Measurements from ENCODE around the gene CSF3. TPM values are rescaled to one million over a fixed set of nuclear protein-coding genes. Genes with fewer than 3 reads are reported as not detected.

Gene CSF3
- total RNA-seq, result 1 to 10 TPM in 1 of 4 donors, not detected in 3; 4.0 TPM

GRCh38 chr17:40015005-40015997 lies at the start of gene CSF3:
TSS of gene CSF3 (plus strand) at chr17:40015440. CDS start at chr17:40015475, 35 bp downstream.
- H3K27me3 ChIP-seq, result no peaks in the 10 kb centered on the region
- intact Hi-C loops (cut with DNase I), result loop anchor here (10.0 kb wide), 2 partner anchors 70 to 150 kb away; no protein-coding TSS in a partner anchor
- no peak within 1 kb of the TSS for H3K4me3 ChIP-seq
- no peaks in the 10 kb centered on the region for H3K9me3 ChIP-seq
- peaks cover 15 to 69% (median 41%) of the 10 kb centered on the region in 3 donors for H3K4me1 ChIP-seq
- peak within 1 kb of the TSS in 3 of 4 donors; percentile 41 to 61 (median 47) for H3K27ac ChIP-seq
- no peak for DNase-seq
- whole genome bisulfite sequencing, 2 donors, result 21 to 36% methylated on average over 10 to 16 of the region's 20 CpGs
- peaks cover 0 to 25% (median 8%) of the 10 kb centered on the region in 3 donors for H3K36me3 ChIP-seq
- TF ChIP-seq POLR2A (IDR thresholded peaks at IDR 0.05) (no peak), CTCF (IDR thresholded peaks at IDR 0.05) (no peak)

- DNase-seq, result no peak
- peaks cover 0 to 44% (median 0%) of the 10 kb centered on the region in 4 donors for H3K27me3 ChIP-seq
- H3K36me3 ChIP-seq, result no peaks in the 10 kb centered on the region
- TF ChIP-seq POLR2A (IDR thresholded peaks at IDR 0.05), result no peak
- TF ChIP-seq CTCF (IDR thresholded peaks at IDR 0.05), result no peak
- intact Hi-C loops (cut with DNase I), result no loop called here
- no peaks in the 10 kb centered on the region for H3K4me1 ChIP-seq
- no peaks in the 10 kb centered on the region for H3K9me3 ChIP-seq
- WGBS, 2 donors, result 73 to 82% methylated on average over 5 to 6 of the region's 6 CpGs
- peak overlapping the region in 1 of 4 donors; percentile 44 for H3K27ac ChIP-seq
- no peak overlapping the region for H3K4me3 ChIP-seq
Measured at GRCh38 chr17:39966771-39967170, 48.5 kb upstream of the CSF3 start.

GRCh38 chr17:39968761-39969160 lies 46.5 kb upstream of the CSF3 start:
- Histone ChIP-seq H3K27ac (no peak overlapping the region), H3K4me1 (no peaks in the 10 kb centered on the region), H3K36me3 (no peaks in the 10 kb centered on the region), H3K4me3 (no peak overlapping the region), H3K9me3 (no peaks in the 10 kb centered on the region), H3K27me3 (peaks cover 0 to 55% (median 0%) of the 10 kb centered on the region in 4 donors)
- 59 to 93% methylated on average over 2 of the region's 2 CpGs for WGBS, 2 donors
- intact Hi-C loops (cut with DNase I), result no loop called here
- no peak for DNase-seq
- TF ChIP-seq CTCF (IDR thresholded peaks at IDR 0.05), result no peak

- no peak for DNase-seq
- H3K27me3 ChIP-seq, result peaks cover 0 to 55% (median 0%) of the 10 kb centered on the region in 4 donors
- TF ChIP-seq POLR2A (IDR thresholded peaks at IDR 0.05) (no peak), CTCF (IDR thresholded peaks at IDR 0.05) (no peak)
Measured at GRCh38 chr17:39969375-39969774, 45.9 kb upstream of the CSF3 start.

GRCh38 chr17:39970157-39970692 lies 45.0 kb upstream of the CSF3 start:
- H3K4me1 ChIP-seq, result no peaks in the 10 kb centered on the region
- intact Hi-C loops (cut with DNase I), result no loop called here
- TF ChIP-seq POLR2A (IDR thresholded peaks at IDR 0.05), result no peak
- no peak for TF ChIP-seq CTCF (IDR thresholded peaks at IDR 0.05)
- peaks cover 0 to 56% (median 0%) of the 10 kb centered on the region in 4 donors for H3K27me3 ChIP-seq
- no peak overlapping the region for H3K27ac ChIP-seq
- no peaks in the 10 kb centered on the region for H3K9me3 ChIP-seq
- no peak overlapping the region for H3K4me3 ChIP-seq
- H3K36me3 ChIP-seq, result no peaks in the 10 kb centered on the region
- DNase-seq, result no peak
- WGBS, 2 donors, result 55 to 69% methylated on average over 6 to 7 of the region's 7 CpGs

More at GRCh38 chr17:39969375-39969774, 45.9 kb upstream of the CSF3 start:
- Histone ChIP-seq H3K36me3 (no peaks in the 10 kb centered on the region), H3K27ac (no peak overlapping the region), H3K4me3 (no peak overlapping the region), H3K4me1 (no peaks in the 10 kb centered on the region), H3K9me3 (no peaks in the 10 kb centered on the region)
- 75 to 82% methylated on average over 6 of the region's 6 CpGs for WGBS, 2 donors
- intact Hi-C loops (cut with DNase I), result no loop called here

Data from esophagus squamous epithelium (tissue), 5 donors.